Measurements from ENCODE around the gene CCR5.

CCR5 gene

GRCh38 chr3:46359733-46360493 is 10.8 kb upstream of the CCR5 start:
- no peak for DNase-seq

- DNase-seq: no peak
These were observed 9.8 kb upstream of the CCR5 start for GRCh38 chr3:46360907-46361306.

- no peak for DNase-seq
These were observed 9.1 kb upstream of the CCR5 start for GRCh38 chr3:46361408-46362283.

DNA sequence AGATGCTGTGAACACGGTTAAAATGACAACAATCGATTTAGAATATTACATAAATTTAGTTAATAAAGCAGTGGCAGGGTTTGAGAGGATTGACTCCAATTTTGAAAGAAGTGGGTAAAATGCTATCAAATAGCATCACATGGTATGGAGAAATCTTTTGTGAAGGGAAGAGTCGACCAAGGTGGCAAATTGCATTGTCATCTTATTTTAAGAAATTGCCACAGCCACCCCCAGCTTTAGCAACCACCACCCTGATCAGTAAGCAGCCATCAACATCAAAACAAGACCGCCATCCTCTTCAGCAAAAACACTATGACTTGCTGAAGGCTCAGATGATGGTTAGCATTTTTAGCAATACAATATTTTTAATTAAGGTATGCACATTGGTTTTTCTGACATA is 5.7 kb upstream of the CCR5 start:
- DNase-seq: no peak

DNA sequence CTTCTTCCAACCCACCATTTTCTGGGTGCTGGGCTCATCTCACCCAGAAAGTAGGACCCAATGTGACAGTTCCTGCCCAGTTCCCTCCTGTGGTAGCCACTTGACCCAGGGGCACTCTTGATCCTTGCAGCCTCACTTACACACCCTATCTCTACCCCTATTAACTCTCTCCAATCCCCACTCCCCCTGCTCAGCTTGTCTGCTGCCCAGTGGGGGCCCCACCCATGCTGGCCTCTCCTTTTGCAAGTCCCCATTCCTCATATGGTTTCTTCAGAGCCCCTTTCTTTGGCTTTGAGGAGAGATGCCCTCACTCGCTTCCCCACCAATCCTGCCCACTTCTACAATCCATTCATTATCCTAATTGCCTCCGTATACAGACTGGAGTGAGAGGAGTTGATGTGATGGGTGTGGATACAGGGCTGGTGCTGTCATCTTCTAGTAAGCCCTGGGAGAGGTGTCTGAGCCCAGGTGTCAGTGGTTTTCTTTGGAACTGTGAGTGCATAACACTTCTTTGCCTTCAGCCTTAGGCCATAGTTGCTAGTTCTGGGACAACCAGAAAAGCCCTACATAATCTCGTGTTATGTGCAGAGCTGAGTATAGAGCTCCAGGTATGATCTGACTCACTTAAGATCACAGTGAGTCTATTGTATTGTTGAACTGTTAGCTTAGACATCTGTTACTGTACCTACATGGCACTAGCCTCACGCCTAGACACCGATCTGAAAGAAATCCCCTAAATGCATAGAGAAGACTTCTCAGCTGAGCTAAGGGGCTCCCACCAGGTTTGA is 4.8 kb upstream of the CCR5 start:
- no peak for DNase-seq

DNA sequence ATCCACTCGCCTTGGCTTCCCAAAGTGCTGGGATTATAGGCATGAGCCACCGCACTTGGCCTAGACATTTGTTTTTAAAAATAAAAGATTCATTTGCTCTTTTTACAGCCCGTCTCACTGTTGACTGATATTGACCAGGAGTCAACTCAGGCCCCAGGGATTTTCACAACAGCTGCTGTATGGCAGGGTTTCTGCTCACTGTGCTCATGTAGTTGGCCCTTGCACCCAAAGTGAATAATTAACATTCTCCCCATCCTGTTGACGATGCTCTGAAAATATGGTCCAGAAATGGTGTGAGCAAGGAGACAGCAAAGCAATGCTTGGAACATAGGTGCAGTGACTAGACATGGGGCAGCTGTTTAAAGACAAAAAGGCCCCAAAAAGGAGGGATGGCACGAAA is 2.9 kb upstream of the CCR5 start:
- DNase-seq: no peak

- DNase-seq: no peak
These were observed 2.2 kb upstream of the CCR5 start for GRCh38 chr3:46368569-46368968.

- DNase-seq: no peak
These were observed 1.6 kb upstream of the CCR5 start for GRCh38 chr3:46369151-46369550.

GRCh38 chr3:46369675-46370132 is 1.0 kb upstream of the CCR5 start:
- no peak for DNase-seq

GRCh38 chr3:46371519-46372340 is 984 bp downstream of the CCR5 start:
- no peak for DNase-seq

DNA sequence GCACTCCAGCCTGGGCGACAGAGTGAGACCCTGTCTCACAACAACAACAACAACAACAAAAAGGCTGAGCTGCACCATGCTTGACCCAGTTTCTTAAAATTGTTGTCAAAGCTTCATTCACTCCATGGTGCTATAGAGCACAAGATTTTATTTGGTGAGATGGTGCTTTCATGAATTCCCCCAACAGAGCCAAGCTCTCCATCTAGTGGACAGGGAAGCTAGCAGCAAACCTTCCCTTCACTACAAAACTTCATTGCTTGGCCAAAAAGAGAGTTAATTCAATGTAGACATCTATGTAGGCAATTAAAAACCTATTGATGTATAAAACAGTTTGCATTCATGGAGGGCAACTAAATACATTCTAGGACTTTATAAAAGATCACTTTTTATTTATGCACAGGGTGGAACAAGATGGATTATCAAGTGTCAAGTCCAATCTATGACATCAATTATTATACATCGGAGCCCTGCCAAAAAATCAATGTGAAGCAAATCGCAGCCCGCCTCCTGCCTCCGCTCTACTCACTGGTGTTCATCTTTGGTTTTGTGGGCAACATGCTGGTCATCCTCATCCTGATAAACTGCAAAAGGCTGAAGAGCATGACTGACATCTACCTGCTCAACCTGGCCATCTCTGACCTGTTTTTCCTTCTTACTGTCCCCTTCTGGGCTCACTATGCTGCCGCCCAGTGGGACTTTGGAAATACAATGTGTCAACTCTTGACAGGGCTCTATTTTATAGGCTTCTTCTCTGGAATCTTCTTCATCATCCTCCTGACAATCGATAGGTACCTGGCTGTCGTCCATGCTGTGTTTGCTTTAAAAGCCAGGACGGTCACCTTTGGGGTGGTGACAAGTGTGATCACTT is 2.0 kb downstream of the CCR5 start:
- DNase-seq: no peak

GRCh38 chr3:46374755-46375154 is 4.0 kb downstream of the CCR5 start:
- DNase-seq: no peak

- DNase-seq: no peak
These were observed 4.5 kb downstream of the CCR5 start for GRCh38 chr3:46375218-46375617.

DNA sequence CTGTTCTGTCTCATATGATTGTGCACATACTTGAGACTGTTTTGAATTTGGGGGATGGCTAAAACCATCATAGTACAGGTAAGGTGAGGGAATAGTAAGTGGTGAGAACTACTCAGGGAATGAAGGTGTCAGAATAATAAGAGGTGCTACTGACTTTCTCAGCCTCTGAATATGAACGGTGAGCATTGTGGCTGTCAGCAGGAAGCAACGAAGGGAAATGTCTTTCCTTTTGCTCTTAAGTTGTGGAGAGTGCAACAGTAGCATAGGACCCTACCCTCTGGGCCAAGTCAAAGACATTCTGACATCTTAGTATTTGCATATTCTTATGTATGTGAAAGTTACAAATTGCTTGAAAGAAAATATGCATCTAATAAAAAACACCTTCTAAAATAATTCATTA is 5.1 kb downstream of the CCR5 start:
- DNase-seq: no peak

GRCh38 chr3:46378426-46378942 is 7.7 kb downstream of the CCR5 start:
- DNase-seq: peak; percentile 71

- no peak for DNase-seq
These were observed 9.9 kb downstream of the CCR5 start for GRCh38 chr3:46380471-46381221.

GRCh38 chr3:46381625-46382024 is 10.9 kb downstream of the CCR5 start:
- DNase-seq: no peak

GRCh38 chr3:46383211-46383950 is 12.6 kb downstream of the CCR5 start:
- no peak for DNase-seq

- no peak for DNase-seq
These were observed 13.2 kb downstream of the CCR5 start for GRCh38 chr3:46383951-46384330.

DNA sequence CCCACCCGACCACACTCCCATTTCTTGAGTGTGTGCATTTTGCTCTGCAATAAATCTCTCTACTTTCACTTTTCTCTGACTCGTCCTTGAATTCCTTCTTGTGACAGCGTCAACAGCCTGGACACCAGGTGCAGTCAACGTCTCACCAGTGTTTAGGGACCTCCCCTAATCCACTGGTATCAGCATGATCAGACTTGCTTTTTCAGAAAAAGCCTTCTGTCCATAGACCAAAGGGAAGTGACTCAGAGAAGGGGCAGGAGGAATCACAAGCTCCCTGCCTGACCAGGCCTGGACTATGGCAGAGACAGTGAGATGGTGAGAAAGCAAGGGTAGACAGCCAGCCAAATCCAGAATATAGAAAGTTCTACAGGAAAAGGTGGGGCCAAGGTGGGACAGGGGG is 15.5 kb downstream of the CCR5 start:
- DNase-seq: no peak
